Measurements from ENCODE around the gene ABHD10. TPM values are rescaled to one million over a fixed set of nuclear protein-coding genes. Genes with fewer than 3 reads are reported as not detected.

Gene ABHD10
- total RNA-seq, 6 donors from 2014 or later, result 3.2 to 26.4 (median 18.1) TPM

DNA sequence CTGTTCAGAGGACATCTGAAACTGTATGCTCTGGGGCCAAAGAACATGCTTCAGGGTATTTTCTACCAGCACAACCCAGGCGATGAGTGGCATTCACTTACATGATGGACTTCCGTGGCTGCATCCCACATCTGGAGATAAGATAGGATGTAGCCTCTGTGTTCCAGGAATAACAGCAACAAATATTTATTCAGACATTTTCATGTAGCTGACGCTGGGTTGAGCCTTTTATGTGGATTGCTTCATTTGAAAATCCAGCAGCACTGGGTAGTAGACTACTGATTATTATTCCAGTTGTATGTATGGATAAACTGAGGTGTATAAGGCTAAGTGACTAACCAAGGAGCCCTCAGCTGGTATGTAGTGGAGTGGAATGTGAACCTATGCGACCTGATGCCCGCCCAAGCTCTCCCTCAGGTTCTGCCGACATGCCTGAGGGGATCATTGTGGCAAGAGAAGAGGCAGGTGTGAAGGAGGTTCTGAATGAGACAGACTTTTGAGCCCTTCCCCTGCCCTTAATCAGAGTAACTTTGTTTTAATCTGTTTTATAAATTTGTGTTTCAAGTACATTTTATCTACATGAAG lies 25.9 kb upstream of the ABHD10 start:
- peaks cover 0 to 17% (median 0%) of the 10 kb centered on the region in 4 donors for H3K36me3 ChIP-seq
- TF ChIP-seq POLR2A (IDR thresholded peaks at IDR 0.05), result no peak
- no peak for TF ChIP-seq POLR2AphosphoS5 (IDR thresholded peaks at IDR 0.05)
- TF ChIP-seq EP300 (IDR thresholded peaks at IDR 0.05), result no peak
- TF ChIP-seq, protein P1, sequence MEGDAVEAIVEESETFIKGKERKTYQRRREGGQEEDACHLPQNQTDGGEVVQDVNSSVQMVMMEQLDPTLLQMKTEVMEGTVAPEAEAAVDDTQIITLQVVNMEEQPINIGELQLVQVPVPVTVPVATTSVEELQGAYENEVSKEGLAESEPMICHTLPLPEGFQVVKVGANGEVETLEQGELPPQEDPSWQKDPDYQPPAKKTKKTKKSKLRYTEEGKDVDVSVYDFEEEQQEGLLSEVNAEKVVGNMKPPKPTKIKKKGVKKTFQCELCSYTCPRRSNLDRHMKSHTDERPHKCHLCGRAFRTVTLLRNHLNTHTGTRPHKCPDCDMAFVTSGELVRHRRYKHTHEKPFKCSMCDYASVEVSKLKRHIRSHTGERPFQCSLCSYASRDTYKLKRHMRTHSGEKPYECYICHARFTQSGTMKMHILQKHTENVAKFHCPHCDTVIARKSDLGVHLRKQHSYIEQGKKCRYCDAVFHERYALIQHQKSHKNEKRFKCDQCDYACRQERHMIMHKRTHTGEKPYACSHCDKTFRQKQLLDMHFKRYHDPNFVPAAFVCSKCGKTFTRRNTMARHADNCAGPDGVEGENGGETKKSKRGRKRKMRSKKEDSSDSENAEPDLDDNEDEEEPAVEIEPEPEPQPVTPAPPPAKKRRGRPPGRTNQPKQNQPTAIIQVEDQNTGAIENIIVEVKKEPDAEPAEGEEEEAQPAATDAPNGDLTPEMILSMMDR (IDR thresholded peaks at IDR 0.05), result no peak
- DNase-seq (no peak), ATAC-seq (ENCODE audit: low FRiP score in 2 of 2) (no peak)
- 81 to 87% methylated on average over 6 of the region's 6 CpGs for WGBS, 2 donors
- H3K4me1 ChIP-seq, result no peaks in the 10 kb centered on the region
- no peaks in the 10 kb centered on the region for H3K27me3 ChIP-seq
- H3K4me3 ChIP-seq, result no peak overlapping the region
- no peaks in the 10 kb centered on the region for H3K9me3 ChIP-seq
- no peak overlapping the region for H3K27ac ChIP-seq

DNA sequence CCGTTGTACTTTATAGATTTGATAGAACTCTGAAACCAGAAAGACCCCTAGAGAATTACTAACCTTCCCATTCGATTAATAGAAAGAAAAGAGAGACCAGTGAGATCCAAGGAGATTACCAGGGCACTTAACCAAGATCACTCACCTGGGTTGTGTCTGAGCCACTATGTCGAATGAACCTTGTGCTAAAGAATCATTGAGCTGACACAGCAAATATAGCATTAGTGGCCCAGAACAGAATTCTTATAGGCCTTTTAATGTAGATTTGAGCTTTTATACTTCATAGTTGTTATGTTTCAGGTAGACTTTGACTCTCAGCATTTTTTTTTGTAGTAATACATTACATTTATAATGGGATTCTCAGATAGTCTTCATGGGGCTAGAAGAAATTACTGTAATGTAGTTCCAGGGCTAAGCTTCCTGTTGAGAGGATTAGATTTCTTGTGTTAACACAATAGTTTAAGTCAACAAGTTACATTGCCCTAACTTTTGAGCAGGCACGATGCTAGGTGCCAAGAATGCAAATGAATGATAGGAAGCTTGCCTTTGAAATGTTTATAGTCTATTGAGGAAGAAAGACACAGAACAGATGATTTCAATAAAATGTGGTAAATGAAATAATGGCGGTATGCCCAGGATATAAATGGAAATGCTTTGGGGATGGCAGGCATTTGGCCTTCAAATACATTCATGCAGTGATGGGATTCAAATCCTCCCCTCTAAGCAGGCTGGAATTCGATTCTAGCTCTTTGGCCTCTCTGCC lies 24.4 kb upstream of the ABHD10 start:
- peaks cover 0 to 12% (median 0%) of the 10 kb centered on the region in 4 donors for H3K36me3 ChIP-seq
- TF ChIP-seq, protein P1 (IDR thresholded peaks at IDR 0.05), result no peak
- TF ChIP-seq POLR2A (IDR thresholded peaks at IDR 0.05) (no peak), POLR2AphosphoS5 (IDR thresholded peaks at IDR 0.05) (no peak), EP300 (IDR thresholded peaks at IDR 0.05) (no peak)
- no peaks in the 10 kb centered on the region for H3K9me3 ChIP-seq
- H3K27ac ChIP-seq, result no peak overlapping the region
- H3K27me3 ChIP-seq, result no peaks in the 10 kb centered on the region
- ATAC-seq (ENCODE audit: low FRiP score in 2 of 2) (no peak), DNase-seq (no peak)
- 57 to 62% methylated on average over 6 of the region's 6 CpGs for WGBS, 2 donors
- H3K4me1 ChIP-seq, result no peaks in the 10 kb centered on the region
- H3K4me3 ChIP-seq, result no peak overlapping the region

- H3K9me3 ChIP-seq, result no peaks in the 10 kb centered on the region
- H3K36me3 ChIP-seq, result peaks cover 0 to 10% (median 0%) of the 10 kb centered on the region in 4 donors
- no peak overlapping the region for H3K27ac ChIP-seq
- TF ChIP-seq EP300 (IDR thresholded peaks at IDR 0.05), result no peak
- TF ChIP-seq POLR2A (IDR thresholded peaks at IDR 0.05), result no peak
- no peak for DNase-seq
- no peak overlapping the region for H3K4me3 ChIP-seq
- no peaks in the 10 kb centered on the region for H3K4me1 ChIP-seq
- 95 to 100% methylated on average over 1 of the region's 1 CpG for WGBS, 2 donors
- no peak for ATAC-seq (ENCODE audit: low FRiP score in 2 of 2)
- H3K27me3 ChIP-seq, result no peaks in the 10 kb centered on the region
These were observed 22.9 kb upstream of the ABHD10 start for GRCh38 chr3:111955876-111956275.

GRCh38 chr3:111956449-111956848 lies 22.4 kb upstream of the ABHD10 start:
- H3K36me3 ChIP-seq, result peaks cover 0 to 10% (median 0%) of the 10 kb centered on the region in 4 donors
- WGBS, 2 donors, result 84 to 92% methylated on average over 3 of the region's 3 CpGs
- H3K27ac ChIP-seq, result no peak overlapping the region
- TF ChIP-seq, protein P1 (IDR thresholded peaks at IDR 0.05), result no peak
- no peak for TF ChIP-seq EP300 (IDR thresholded peaks at IDR 0.05)
- TF ChIP-seq POLR2A (IDR thresholded peaks at IDR 0.05), result no peak
- no peak for TF ChIP-seq POLR2AphosphoS5 (IDR thresholded peaks at IDR 0.05)
- DNase-seq (no peak), ATAC-seq (ENCODE audit: low FRiP score in 2 of 2) (no peak)
- H3K4me1 ChIP-seq, result no peaks in the 10 kb centered on the region
- no peaks in the 10 kb centered on the region for H3K27me3 ChIP-seq
- no peaks in the 10 kb centered on the region for H3K9me3 ChIP-seq
- H3K4me3 ChIP-seq, result no peak overlapping the region

GRCh38 chr3:111956995-111957734 lies 21.7 kb upstream of the ABHD10 start:
- peaks cover 0 to 10% (median 0%) of the 10 kb centered on the region in 4 donors for H3K36me3 ChIP-seq
- no peak for DNase-seq
- no peaks in the 10 kb centered on the region for H3K27me3 ChIP-seq
- no peaks in the 10 kb centered on the region for H3K4me1 ChIP-seq
- WGBS, 2 donors, result 74 to 79% methylated on average over 4 of the region's 4 CpGs
- no peak for ATAC-seq (ENCODE audit: low FRiP score in 2 of 2)
- H3K27ac ChIP-seq, result no peak overlapping the region
- no peak overlapping the region for H3K4me3 ChIP-seq
- no peaks in the 10 kb centered on the region for H3K9me3 ChIP-seq
- TF ChIP-seq, protein P1 (IDR thresholded peaks at IDR 0.05), result no peak
- TF ChIP-seq POLR2AphosphoS5 (IDR thresholded peaks at IDR 0.05), result no peak
- TF ChIP-seq EP300 (IDR thresholded peaks at IDR 0.05), result no peak
- no peak for TF ChIP-seq POLR2A (IDR thresholded peaks at IDR 0.05)

Data from upper lobe of left lung (tissue), 6 donors.